Measurements from ENCODE around the gene SIVA1.

DNA sequence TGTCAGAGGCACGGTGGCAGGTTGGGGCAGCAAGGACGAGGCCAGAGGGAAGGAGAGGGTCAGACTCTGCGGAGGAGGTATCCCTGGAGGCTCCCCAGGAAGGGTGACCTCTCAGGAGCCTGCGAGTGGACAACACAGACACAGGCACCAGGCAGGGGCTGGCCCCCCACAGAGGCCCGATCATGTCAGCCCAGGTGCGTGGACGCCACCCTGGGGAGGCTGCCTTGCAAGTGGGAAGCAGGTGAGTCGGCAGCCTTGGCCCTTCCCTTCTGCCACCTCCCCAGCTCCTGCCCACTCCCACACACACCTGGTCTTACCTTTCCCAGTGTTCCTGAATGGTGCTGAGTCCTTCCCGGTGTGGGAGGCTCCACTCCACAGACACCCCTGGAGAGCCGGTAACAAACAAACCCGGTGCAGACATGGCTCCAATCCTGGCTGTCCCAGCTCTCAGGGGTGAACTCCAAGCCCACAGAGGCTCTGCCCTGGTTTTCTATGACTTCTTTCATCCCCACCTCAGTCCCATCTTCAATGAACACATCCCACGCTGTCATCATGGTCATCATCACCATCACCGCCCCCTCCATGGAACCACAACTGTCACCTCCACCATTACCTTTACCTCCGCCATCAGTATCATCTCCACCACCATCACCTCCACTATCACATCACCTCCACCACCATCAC, 53.1 kb downstream of the SIVA1 start:
- TF ChIP-seq POLR2AphosphoS5 (IDR thresholded peaks at IDR 0.05; ENCODE audit: low read depth, low read length) (no peak), ZNF274 (IDR thresholded peaks at IDR 0.05; ENCODE audit: borderline replicate concordance, extremely low read depth, low read length) (no peak), KDM1A (IDR thresholded peaks at IDR 0.05; ENCODE audit: borderline replicate concordance, low read length) (no peak), TCF12 (IDR thresholded peaks at IDR 0.05; ENCODE audit: low read depth, low read length) (no peak)
